OCI-LY7 (cell line): ENCODE results near the gene EXO1. TPM values are rescaled to one million over a fixed set of nuclear protein-coding genes. Genes with fewer than 3 reads are reported as not detected.
"Not testable (repeated sequence)": the region's sequence is repeated elsewhere in the genome, so short reads cannot be mapped to it uniquely, and the experiment has no call there.

Source experiments
- BruUV-seq: library from RNA; stranded (reverse); fragments of 400-500 nt; replicated peaks from 2 replicates; lab custom pipeline; 2021; lab: Mats Ljungman, UMichigan
- CTCF ChIA-PET: fragments of 300-600 bp; sonication (Branson Sonifier 250); formaldehyde crosslinking; loops from one replicate; lab custom pipeline; 2022; ENCODE audit warnings: antibody characterized with exemption; ENCODE audit not compliant: unreplicated experiment; lab: Charles Lee
- POLR2A ChIA-PET: fragments of 300-600 bp; sonication (Branson Sonifier 250); formaldehyde crosslinking; loops from one replicate; lab custom pipeline; 2022; ENCODE audit warnings: antibody characterized with exemption; lab: Charles Lee
- DNase-seq: peaks from one replicate; pipeline ENCODE4 v3.0.0-alpha.2; 2015; ENCODE audit warnings: low spot score
- H2AFZ ChIP-seq: fragments of 200-600 bp; sonication (generic), shearing (Covaris generic); 2 replicates; pipeline ENCODE4 v1.6.1; 2014; ENCODE audit warnings: mild to moderate bottlenecking, antibody characterized with exemption, low read length, moderate library complexity
- H3K27ac ChIP-seq: fragments of 200-600 bp; sonication (generic); 2 replicates; pipeline ENCODE4 v1.5.1; 2014; ENCODE audit warnings: mixed run types, low read depth, mild to moderate bottlenecking, moderate library complexity, low read length, inconsistent platforms; ENCODE audit not compliant: poor library complexity, severe bottlenecking
- H3K36me3 ChIP-seq: fragments of 200-600 bp; sonication (generic); 2 replicates; pipeline ENCODE4 v1.6.1; 2014; ENCODE audit warnings: mild to moderate bottlenecking, antibody characterized with exemption, low read length, moderate library complexity, mixed read lengths; ENCODE audit not compliant: insufficient read depth
- H3K4me1 ChIP-seq: fragments of 200-600 bp; sonication (generic); 2 replicates; pipeline ENCODE4 v1.5.1; 2014; ENCODE audit warnings: mild to moderate bottlenecking, low read length; ENCODE audit not compliant: insufficient read depth, poor library complexity, severe bottlenecking
- H3K4me2 ChIP-seq: fragments of 200-600 bp; sonication (generic); 2 replicates; pipeline ENCODE4 v1.6.1; 2014; ENCODE audit warnings: mild to moderate bottlenecking, low read length
- H3K4me3 ChIP-seq: fragments of 200-600 bp; sonication (generic); 2 replicates; pipeline ENCODE4 v1.5.1; 2014; ENCODE audit warnings: mild to moderate bottlenecking, low read depth, low read length; ENCODE audit not compliant: poor library complexity, severe bottlenecking
- H3K79me2 ChIP-seq: fragments of 200-600 bp; sonication (generic); 2 replicates; pipeline ENCODE4 v1.6.1; 2016; ENCODE audit warnings: low read depth, mild to moderate bottlenecking, low read length, moderate library complexity, mixed read lengths; ENCODE audit not compliant: insufficient read depth
- H3K9me2 ChIP-seq: fragments of 200-600 bp; sonication (generic); 2 replicates; pipeline ENCODE4 v1.6.1; 2016; ENCODE audit warnings: mild to moderate bottlenecking, low read length, mixed read lengths; ENCODE audit not compliant: insufficient read depth
- H3K9me3 ChIP-seq: fragments of 200-600 bp; sonication (generic); 2 replicates; pipeline ENCODE4 v1.6.1; 2014; ENCODE audit warnings: mild to moderate bottlenecking, mixed run types, low read length, mixed read lengths
- H4K20me1 ChIP-seq: fragments of 200-600 bp; sonication (generic); 2 replicates; pipeline ENCODE4 v1.6.1; 2014; ENCODE audit warnings: mild to moderate bottlenecking, antibody characterized with exemption, low read length, moderate library complexity, mixed read lengths; ENCODE audit not compliant: insufficient read depth
- CTCF ChIP-seq: fragments of 200-600 bp; sonication (generic); conservative IDR thresholded peaks from 2 replicates; pipeline ENCODE4 v1.5.1; 2014; ENCODE audit warnings: mild to moderate bottlenecking, antibody characterized with exemption, low read length, moderate library complexity, mixed read lengths
- EZH2phosphoT487 ChIP-seq: fragments of 200-600 bp; sonication (generic); IDR thresholded peaks from 2 replicates; pipeline ENCODE4 v1.6.1; 2018; ENCODE audit warnings: low read depth, borderline replicate concordance, mild to moderate bottlenecking, mixed run types, antibody characterized with exemption, low read length, moderate library complexity, mixed read lengths
- intact Hi-C: fragments of 100-400 bp; cut with micrococcal nuclease; formaldehyde crosslinking; loops from one replicate; pipeline ENCODE4 v1.10.0; 2022; ENCODE audit not compliant: unreplicated experiment
- total RNA-seq, 2 experiments: library from RNA; depleted of rRNA in 1 of 2; stranded (reverse); fragments of >200 nt in 1 of 2; shearing (Covaris generic) in 1 of 2; gene quantifications; 2 replicates each; pipeline ENCODE4 v1.2.3, GENCODE V29; 2014 to 2022

Gene EXO1
- total RNA-seq, 2 experiments from 2014 or later: 60.3 to 66.3 TPM

GRCh38 chr1:241822846-241823245, 25.2 kb upstream of the EXO1 start:
- no peak overlapping the region for H3K27ac ChIP-seq
- TF ChIP-seq EZH2phosphoT487: no peak
- TF ChIP-seq CTCF: no peak
- intact Hi-C loops: no loop called here
- CTCF ChIA-PET: no interaction called here
- no peak overlapping the region for H2AFZ ChIP-seq
- no peak overlapping the region for H3K4me3 ChIP-seq
- no peaks in the 10 kb centered on the region for H3K36me3 ChIP-seq
- BruUV-seq: no TSS peak
- no peaks in the 10 kb centered on the region for H3K4me1 ChIP-seq
- H3K9me2 ChIP-seq: no peaks in the 10 kb centered on the region
- POLR2A ChIA-PET: no interaction called here
- no peak for DNase-seq
- H3K9me3 ChIP-seq: no peaks in the 10 kb centered on the region
- no peaks in the 10 kb centered on the region for H3K79me2 ChIP-seq
- H3K4me2 ChIP-seq: no peak overlapping the region
- no peaks in the 10 kb centered on the region for H4K20me1 ChIP-seq

GRCh38 chr1:241823925-241824324, 24.1 kb upstream of the EXO1 start:
- 0 out of 2 replicates have a peak overlapping the region, but pooled peaks have one; percentile 55 for H2AFZ ChIP-seq
- BruUV-seq: no TSS peak
- H4K20me1 ChIP-seq: no peaks in the 10 kb centered on the region
- no peaks in the 10 kb centered on the region for H3K9me2 ChIP-seq
- no peaks in the 10 kb centered on the region for H3K9me3 ChIP-seq
- H3K4me1 ChIP-seq: no peaks in the 10 kb centered on the region
- no peak overlapping the region for H3K4me2 ChIP-seq
- intact Hi-C loops: no loop called here
- ChIA-PET POLR2A (no interaction called here), CTCF (no interaction called here)
- no peak for DNase-seq
- TF ChIP-seq EZH2phosphoT487 (no peak), CTCF (no peak)
- H3K4me3 ChIP-seq: peak overlapping the region; percentile 39
- no peaks in the 10 kb centered on the region for H3K36me3 ChIP-seq
- H3K79me2 ChIP-seq: no peaks in the 10 kb centered on the region
- no peak overlapping the region for H3K27ac ChIP-seq

GRCh38 chr1:241825581-241825980, 22.4 kb upstream of the EXO1 start:
- DNase-seq: no peak
- POLR2A ChIA-PET: interaction anchor here (0.6 to 1.1 kb wide), 5 partner anchors 9 to 1086 kb away, joined by 3 to 5 read pairs (median 3); no protein-coding TSS in a partner anchor
- Histone ChIP-seq H3K9me2 (no peaks in the 10 kb centered on the region), H4K20me1 (no peaks in the 10 kb centered on the region), H3K27ac (no peak overlapping the region), H3K4me3 (no peak overlapping the region), H3K36me3 (no peaks in the 10 kb centered on the region), H3K4me2 (no peak overlapping the region), H3K4me1 (no peaks in the 10 kb centered on the region), H3K79me2 (no peaks in the 10 kb centered on the region), H3K9me3 (no peaks in the 10 kb centered on the region), H2AFZ (no peak overlapping the region)
- intact Hi-C loops: no loop called here
- no peak for TF ChIP-seq CTCF
- no peak for TF ChIP-seq EZH2phosphoT487
- no TSS peak for BruUV-seq
- CTCF ChIA-PET: no interaction called here

- H3K4me1 ChIP-seq, H2AFZ ChIP-seq, H3K79me2 ChIP-seq, H3K9me3 ChIP-seq, CTCF ChIA-PET, H3K9me2 ChIP-seq, intact Hi-C loops, H3K4me2 ChIP-seq, H3K27ac ChIP-seq, H4K20me1 ChIP-seq, H3K36me3 ChIP-seq, H3K4me3 ChIP-seq, DNase-seq, BruUV-seq: not testable (repeated sequence)
- POLR2A ChIA-PET: interaction anchor here (0.7 kb wide), 1 partner anchor 250 kb away, joined by 5 read pairs; no protein-coding TSS in a partner anchor
These were observed 21.4 kb upstream of the EXO1 start for GRCh38 chr1:241826613-241827012.
